Heart left ventricle (tissue), 16 donors: ENCODE data around the gene SPTY2D1. TPM values are rescaled to one million over a fixed set of nuclear protein-coding genes. Genes with fewer than 3 reads are reported as not detected.
"Not testable (repeated sequence)": the region's sequence is repeated elsewhere in the genome, so short reads cannot be mapped to it uniquely, and the experiment has no call there.

Experiments used
- ATAC-seq, 4 donors: fragments of 200-7000 bp; cut with Tn5 transposase; one replicate each; pipeline ENCODE4 v1.9.1; 2020 to 2022; ENCODE audit warnings: moderate library complexity in 4 of 4, mild to moderate bottlenecking in 3 of 4, moderate number of reproducible peaks in 1 of 4
- DNase-seq, 5 donors: peaks; one replicate each; pipeline ENCODE4 v3.0.0-alpha.2; 2020
- H3K27ac ChIP-seq, 12 donors: fragments of 200-600 bp; sonication (generic) in 4 of 12; one replicate each; pipeline versions ENCODE4 v1.5.0 to v1.8.0; 2016 to 2022; ENCODE audit warnings: mild to moderate bottlenecking in 2 of 12
- H3K27me3 ChIP-seq, 9 donors: fragments of 200-600 bp; sonication (generic) in 2 of 9; one replicate each; pipeline versions ENCODE4 v1.5.1 to v1.8.0; 2016 to 2022; ENCODE audit warnings: mild to moderate bottlenecking in 3 of 9
- H3K36me3 ChIP-seq, 9 donors: fragments of 200-600 bp; sonication (generic) in 2 of 9; one replicate each; pipeline versions ENCODE4 v1.5.0 to v1.8.0; 2018 to 2022; ENCODE audit warnings: mild to moderate bottlenecking in 2 of 9
- H3K4me1 ChIP-seq, 12 donors: fragments of 200-600 bp; sonication (generic) in 4 of 12; one replicate each; pipeline versions ENCODE4 v1.5.0 to v1.8.0; 2016 to 2022; ENCODE audit warnings: mild to moderate bottlenecking in 3 of 12
- H3K4me3 ChIP-seq, 12 donors: fragments of 200-600 bp; sonication (generic) in 4 of 12; one replicate each; pipeline versions ENCODE4 v1.5.0 to v1.8.0; 2017 to 2022; ENCODE audit warnings: mild to moderate bottlenecking in 9 of 12, moderate library complexity in 4 of 12
- H3K9me3 ChIP-seq, 12 donors: fragments of 200-600 bp; sonication (generic) in 4 of 12; one replicate each; pipeline versions ENCODE4 v1.5.0 to v1.8.0; 2016 to 2022; ENCODE audit warnings: mild to moderate bottlenecking in 1 of 12
- CTCF ChIP-seq, 12 donors: fragments of 200-600 bp; sonication (generic) in 4 of 12; IDR thresholded peaks; one replicate each; pipeline versions ENCODE4 v1.5.0 to v1.8.0; 2018 to 2022; ENCODE audit warnings: antibody characterized with exemption in 12 of 12, mild to moderate bottlenecking in 5 of 12
- POLR2A ChIP-seq, 2 donors: fragments of 450-650 bp; IDR thresholded peaks; one replicate each; pipeline ENCODE4 v1.6.1; 2017; ENCODE audit warnings: antibody characterized with exemption in 2 of 2, mild to moderate bottlenecking in 2 of 2, moderate library complexity in 2 of 2
- WGBS, 4 donors: extraction: QIAGEN DNeasy Blood & Tissue Kit in 2 of 4; methylation state at CpG; one replicate each; pipeline versions ENCODE4 v1.1.5 to v1.1.7; 2013 to 2018; 5-methylcytosine and 5-hydroxymethylcytosine counted together
- intact Hi-C, 10 donors: fragments of 100-400 bp; cut with DNase I; formaldehyde crosslinking; loops; one replicate each; pipeline versions ENCODE4 v1.11.1 to v1.14.2; 2022
- polyA plus RNA-seq, 2 donors: library from polyadenylated mRNA; stranded (reverse); fragments of 200-250 nt; gene quantifications; one replicate each; pipeline ENCODE4 v1.2.3, GENCODE V29; 2013
- total RNA-seq, 9 donors: library from RNA; depleted of rRNA in 2 of 9; stranded (reverse); fragments of >200 nt in 2 of 9; fragmentation: NEBNext Ultra II Directional in 3 of 9; extraction: Animal tissue kit (Norgen Biotek cat#: 25700) in 3 of 9; gene quantifications; one replicate each; pipeline versions ENCODE4 v1.1.0 to v1.2.4, GENCODE V29; 2016 to 2023
- donor health status: ischemic (EF 13 %, LVEDD 7.1; RV severe dilation, severe dysfunction).
- donor health status: healthy with polysubstance abuse.
- donor health status: DM: no; HTN: yes; CAD: no.
- donor health status: DM: no; HTN: no; CAD: no.
- donor health status: ischemic (EF 25% LVEDD 6.9; RV normal size, moderate dysfunction).
- donor health status: ischemic (EF 25% LVEDD 5.7; RV mildly dilated, moderate dysfunction).
- donor health status: healthy.
- donor health status: DM: yes; HTN: yes; CAD: no.
- donor health status: ischemic (EF 35%, LVEDD 5.7; RV mildly dilated, moderate dysfunction).
- donor health status: nonischemic (EF 11% LVEDD 7.7; RV severe dilation, severe dysfunction).
- donor health status: DM: yes; HTN: yes; CAD: no.
- donor health status: PGD.
- donor health status: ischemic (EF 29% LVEDD 5.4; RV normal size, mild dysfunction).
- donor health status: nonischemic (EF 23%, LVEDD 6.1; RV moderate dilation, normal function).

Gene SPTY2D1
- total and polyA plus RNA-seq, 11 donors, result 1.7 to 13.3 (median 10.8) TPM

- intact Hi-C loops, result loop anchor here in 1 of 10 donors (2.0 kb wide), 1 partner anchor 29 kb away; no protein-coding TSS in a partner anchor
- H3K4me3 ChIP-seq, result no peak overlapping the region
- no peaks in the 10 kb centered on the region for H3K4me1 ChIP-seq
- H3K27me3 ChIP-seq, result no peaks in the 10 kb centered on the region
- TF ChIP-seq POLR2A (IDR thresholded peaks at IDR 0.05) (no peak), CTCF (IDR thresholded peaks at IDR 0.05) (no peak)
- no peak overlapping the region for H3K27ac ChIP-seq
- 89 to 92% (median 90%) methylated on average over 3 of the region's 3 CpGs for WGBS, 4 donors
- DNase-seq (no peak), ATAC-seq (no peak)
- H3K36me3 ChIP-seq, result no peaks in the 10 kb centered on the region
- no peaks in the 10 kb centered on the region for H3K9me3 ChIP-seq
Observed at GRCh38 chr11:18677560-18677959, 43.4 kb upstream of the SPTY2D1 start.

- no peaks in the 10 kb centered on the region for H3K27me3 ChIP-seq
- no peaks in the 10 kb centered on the region for H3K36me3 ChIP-seq
- ATAC-seq (no peak), DNase-seq (no peak)
- 65 to 88% (median 68%) methylated on average over 4 of the region's 4 CpGs for WGBS, 4 donors
- H3K4me3 ChIP-seq, result no peak overlapping the region
- H3K27ac ChIP-seq, result no peak overlapping the region
- H3K4me1 ChIP-seq, result peaks cover 0 to 2% (median 0%) of the 10 kb centered on the region in 12 donors
- no peak for TF ChIP-seq POLR2A (IDR thresholded peaks at IDR 0.05)
- no peak for TF ChIP-seq CTCF (IDR thresholded peaks at IDR 0.05)
- no peaks in the 10 kb centered on the region for H3K9me3 ChIP-seq
- intact Hi-C loops, result loop anchor here in 1 of 10 donors (2.0 kb wide), 1 partner anchor 28 kb away; no protein-coding TSS in a partner anchor
Observed at GRCh38 chr11:18676803-18677202, 42.7 kb upstream of the SPTY2D1 start.

GRCh38 chr11:18672209-18672608, 38.1 kb upstream of the SPTY2D1 start:
- intact Hi-C loops, H3K27me3 ChIP-seq, H3K4me3 ChIP-seq, H3K36me3 ChIP-seq, ATAC-seq, H3K27ac ChIP-seq, H3K9me3 ChIP-seq, DNase-seq: not testable (repeated sequence)
- H3K4me1 ChIP-seq, result peaks cover 0 to 17% (median 0%) of the 10 kb centered on the region in 12 donors
- 77 to 82% (median 80%) methylated on average over 7 of the region's 7 CpGs for WGBS, 4 donors

GRCh38 chr11:18671246-18671645, 37.1 kb upstream of the SPTY2D1 start:
- TF ChIP-seq CTCF (IDR thresholded peaks at IDR 0.05) (no peak), POLR2A (IDR thresholded peaks at IDR 0.05) (no peak)

GRCh38 chr11:18669711-18670110, 35.6 kb upstream of the SPTY2D1 start:
- Histone ChIP-seq H3K36me3 (no peaks in the 10 kb centered on the region), H3K4me1 (peaks cover 0 to 22% (median 0%) of the 10 kb centered on the region in 12 donors), H3K9me3 (no peaks in the 10 kb centered on the region), H3K27ac (no peak overlapping the region), H3K4me3 (no peak overlapping the region), H3K27me3 (no peaks in the 10 kb centered on the region)
- DNase-seq (no peak), ATAC-seq (no peak)
- intact Hi-C loops, result no loop called here
- 77 to 80% (median 78%) methylated on average over 4 of the region's 4 CpGs for WGBS, 4 donors
- no peak for TF ChIP-seq CTCF (IDR thresholded peaks at IDR 0.05)
- no peak for TF ChIP-seq POLR2A (IDR thresholded peaks at IDR 0.05)

More at GRCh38 chr11:18671246-18671645, 37.1 kb upstream of the SPTY2D1 start:
- Histone ChIP-seq H3K9me3 (no peaks in the 10 kb centered on the region), H3K27ac (no peak overlapping the region), H3K4me1 (peaks cover 0 to 22% (median 0%) of the 10 kb centered on the region in 12 donors), H3K36me3 (no peaks in the 10 kb centered on the region), H3K4me3 (no peak overlapping the region), H3K27me3 (no peaks in the 10 kb centered on the region)
- 80 to 89% (median 83%) methylated on average over 2 of the region's 2 CpGs for WGBS, 4 donors
- DNase-seq (no peak), ATAC-seq (no peak)
- intact Hi-C loops, result no loop called here
